ENCODE results near the gene SLC12A3.
"Not testable (repeated sequence)": the region's sequence is repeated elsewhere in the genome, so short reads cannot be mapped to it uniquely, and the experiment has no call there.

Gene SLC12A3

DNA sequence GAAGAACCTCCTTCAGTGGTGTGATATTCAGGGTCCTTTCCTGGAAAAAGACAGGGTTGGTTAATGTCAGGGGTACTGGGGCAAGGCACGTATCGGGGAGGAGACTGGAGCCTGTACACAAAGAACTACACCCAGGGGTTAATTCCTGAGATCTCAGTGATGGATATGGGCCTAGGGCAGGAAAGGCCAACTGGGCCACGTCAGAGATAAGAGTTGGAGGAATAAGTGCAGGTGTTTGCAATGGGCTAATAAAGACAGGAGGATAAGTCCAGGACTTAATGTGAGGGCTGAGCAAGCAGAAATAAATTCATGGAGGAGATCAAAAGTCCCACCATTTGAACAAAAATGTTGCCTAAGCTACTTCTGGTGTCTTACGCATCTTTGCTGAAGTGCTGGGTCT is 56.6 kb downstream of the SLC12A3 start:
- DNase-seq (ENCODE audit: low spot score) = no peak

DNA sequence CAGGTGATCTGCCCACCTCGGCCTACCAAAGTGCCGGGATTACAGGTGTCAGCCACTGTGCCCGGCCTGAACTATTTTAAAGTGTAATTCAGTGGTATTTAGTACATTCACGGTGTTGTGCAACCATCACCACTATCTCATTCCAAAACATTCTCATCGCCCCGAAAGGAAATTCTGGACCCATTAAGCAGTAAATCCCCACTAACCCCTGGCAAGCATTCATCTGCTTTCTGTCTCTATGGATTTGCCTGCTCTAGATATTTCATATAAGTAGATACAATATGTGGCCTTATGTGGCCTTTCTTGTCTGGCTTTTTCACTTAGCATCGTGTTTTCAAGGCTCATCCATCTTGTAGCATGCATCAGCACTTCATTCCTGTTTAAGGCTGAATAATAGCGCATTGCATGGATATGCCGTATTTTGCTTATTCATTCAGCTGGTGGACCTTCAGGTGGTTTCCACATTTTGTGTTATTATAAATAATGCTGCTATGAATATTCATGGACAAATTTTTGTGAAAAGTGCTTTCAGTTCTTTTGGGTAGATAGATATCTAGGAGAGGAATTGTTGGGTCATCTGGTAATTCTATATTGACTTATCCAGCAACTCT is 58.6 kb downstream of the SLC12A3 start:
- DNase-seq (ENCODE audit: low spot score) = no peak

DNA sequence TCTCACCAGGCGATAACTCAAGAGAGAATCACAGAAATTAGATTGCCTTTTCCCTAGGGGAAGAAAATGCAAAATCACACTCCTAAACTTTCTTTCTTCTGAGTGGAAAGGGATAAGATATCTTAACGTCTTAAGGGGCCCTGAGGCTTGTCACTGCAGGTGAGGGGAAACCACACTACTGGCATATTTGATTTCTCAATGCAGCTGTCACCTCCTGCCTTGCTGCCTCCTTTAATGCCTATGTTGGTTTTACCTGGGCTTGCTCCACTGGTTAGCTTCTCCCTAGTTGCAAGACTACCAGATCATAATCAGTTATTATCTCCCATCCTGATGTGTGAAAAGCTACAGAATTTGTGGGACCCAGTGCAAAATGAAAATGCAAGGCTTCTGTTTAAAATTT is 62.5 kb downstream of the SLC12A3 start:
- DNase-seq (ENCODE audit: low spot score) = no peak

DNA sequence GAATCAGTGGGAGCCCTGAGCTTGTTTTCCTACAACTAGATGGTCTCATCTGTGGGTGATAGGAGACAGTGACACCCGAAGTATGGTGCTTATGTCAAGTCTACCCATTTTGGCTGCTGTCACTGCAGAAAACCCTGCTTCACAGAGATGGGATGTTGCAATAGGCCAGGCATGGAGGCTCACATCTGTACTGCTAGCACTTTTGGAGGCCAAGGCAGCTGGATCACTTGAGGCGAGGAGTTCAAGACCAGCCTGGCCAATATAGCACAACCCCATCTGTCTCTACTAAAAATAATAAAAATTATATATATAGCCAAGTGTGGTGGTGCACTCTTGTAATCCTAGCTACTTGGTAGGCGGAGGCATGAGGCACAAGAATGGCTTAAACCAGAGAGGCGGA is 64.6 kb downstream of the SLC12A3 start:
- no peak for DNase-seq (ENCODE audit: low spot score)

DNA sequence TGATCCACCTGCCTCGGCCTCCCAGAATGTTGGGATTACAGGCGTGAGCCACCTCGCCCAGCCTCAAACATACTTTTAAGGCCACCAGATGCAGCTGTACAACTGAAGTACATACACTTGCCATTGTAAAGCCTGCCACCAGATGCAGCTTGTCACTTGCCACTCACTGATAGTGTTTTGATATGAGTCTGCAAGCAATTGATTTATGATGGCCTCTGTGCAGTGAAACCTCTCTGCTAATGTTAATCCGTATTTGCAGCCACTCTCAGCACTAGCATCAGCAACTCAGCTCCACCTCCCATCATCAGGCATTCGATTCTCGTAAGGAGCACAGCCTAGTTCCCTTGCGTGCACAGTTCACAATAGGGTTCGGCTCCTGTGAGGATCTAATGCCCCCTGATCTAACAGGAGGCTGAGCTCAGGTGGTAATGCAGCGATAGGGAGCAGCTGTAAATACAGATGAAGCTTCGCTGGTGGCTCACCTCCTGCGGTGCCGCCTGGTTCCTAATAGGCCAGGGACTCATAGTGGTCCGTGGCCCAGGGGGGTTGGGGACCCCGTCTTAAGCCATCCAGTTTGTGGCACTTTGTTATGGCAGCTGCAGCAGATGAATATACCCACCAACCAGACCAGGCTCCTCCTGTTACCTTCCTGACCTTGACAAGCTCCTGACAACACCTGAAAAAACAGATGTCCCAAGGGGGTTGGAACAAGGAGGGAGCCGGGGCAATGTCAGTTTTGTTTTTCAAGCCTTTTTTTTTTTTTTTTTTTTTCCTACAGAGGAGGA is 65.7 kb downstream of the SLC12A3 start:
- no peak for DNase-seq (ENCODE audit: low spot score)

DNA sequence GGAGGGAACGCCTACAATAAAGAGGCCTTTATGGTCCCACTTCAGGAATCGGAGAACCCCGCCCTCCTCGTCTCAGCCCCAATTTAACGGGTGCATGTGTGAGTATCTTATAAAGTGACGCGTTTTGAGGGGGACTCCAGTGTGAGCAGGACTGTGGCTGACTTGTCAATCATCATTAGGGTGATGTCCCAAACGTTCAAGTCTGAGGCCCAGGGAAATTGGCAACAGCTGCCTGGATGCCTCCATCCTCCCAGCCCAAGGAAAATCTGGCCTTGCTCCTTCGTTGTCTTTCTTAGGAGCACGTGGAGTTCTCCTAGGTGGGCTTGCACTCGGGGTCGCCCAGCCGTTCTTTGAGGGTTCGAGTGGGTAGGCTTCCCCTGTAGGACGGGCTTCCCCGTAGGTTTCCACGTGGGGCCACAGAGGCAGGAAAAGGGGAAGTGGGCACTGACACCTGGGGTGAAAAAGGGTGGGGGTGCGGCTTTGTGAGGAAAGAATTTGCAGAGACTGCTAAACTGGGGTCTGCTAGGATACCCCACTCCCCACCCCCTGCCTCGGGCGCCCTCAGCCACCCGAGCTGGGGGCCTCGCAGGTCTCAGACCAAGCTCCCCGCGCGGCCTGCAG is 66.4 kb downstream of the SLC12A3 start:
- no peak for DNase-seq (ENCODE audit: low spot score)

DNA sequence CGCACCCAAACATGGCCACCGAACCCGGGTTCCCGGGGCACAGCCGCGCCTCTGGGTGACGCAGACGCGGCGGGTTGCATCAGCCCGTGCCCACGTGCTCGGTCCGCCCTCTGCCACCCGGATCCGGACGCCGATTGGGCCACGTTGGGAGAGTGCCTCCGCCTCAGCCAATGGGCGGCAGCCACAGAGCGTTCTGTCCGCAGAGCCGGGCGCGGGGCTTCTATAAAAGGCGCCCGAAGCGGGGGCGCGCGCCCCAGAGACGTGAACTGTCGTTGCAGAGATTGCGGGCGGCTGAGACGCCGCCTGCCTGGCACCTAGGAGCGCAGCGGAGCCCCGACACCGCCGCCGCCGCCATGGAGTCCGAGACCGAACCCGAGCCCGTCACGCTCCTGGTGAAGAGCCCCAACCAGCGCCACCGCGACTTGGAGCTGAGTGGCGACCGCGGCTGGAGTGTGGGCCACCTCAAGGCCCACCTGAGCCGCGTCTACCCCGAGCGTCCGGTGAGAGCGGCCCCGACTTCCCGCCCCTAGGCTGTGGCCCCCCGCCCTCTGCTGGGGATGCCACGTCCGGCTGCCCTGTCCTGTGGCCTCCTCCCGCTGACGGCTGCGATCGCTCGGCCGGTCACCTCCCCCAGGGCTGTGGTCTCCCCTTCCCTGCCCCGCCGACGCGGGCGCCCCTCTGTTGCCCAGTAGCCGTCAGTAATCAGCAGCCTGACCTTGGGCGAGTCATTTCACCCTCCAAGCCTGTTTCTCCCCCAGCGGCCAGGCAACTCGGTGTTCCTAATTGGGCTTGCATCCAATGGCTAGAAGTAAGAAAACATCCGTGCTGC is 67.1 kb downstream of the SLC12A3 start, which contains the start of gene HERPUD1:
TSS of gene HERPUD1 (plus strand) at position 251 of the 829 bp plus-strand sequence. CDS start at position 354, 103 bp downstream.
- peak; percentile 99 for DNase-seq (ENCODE audit: low spot score)

DNA sequence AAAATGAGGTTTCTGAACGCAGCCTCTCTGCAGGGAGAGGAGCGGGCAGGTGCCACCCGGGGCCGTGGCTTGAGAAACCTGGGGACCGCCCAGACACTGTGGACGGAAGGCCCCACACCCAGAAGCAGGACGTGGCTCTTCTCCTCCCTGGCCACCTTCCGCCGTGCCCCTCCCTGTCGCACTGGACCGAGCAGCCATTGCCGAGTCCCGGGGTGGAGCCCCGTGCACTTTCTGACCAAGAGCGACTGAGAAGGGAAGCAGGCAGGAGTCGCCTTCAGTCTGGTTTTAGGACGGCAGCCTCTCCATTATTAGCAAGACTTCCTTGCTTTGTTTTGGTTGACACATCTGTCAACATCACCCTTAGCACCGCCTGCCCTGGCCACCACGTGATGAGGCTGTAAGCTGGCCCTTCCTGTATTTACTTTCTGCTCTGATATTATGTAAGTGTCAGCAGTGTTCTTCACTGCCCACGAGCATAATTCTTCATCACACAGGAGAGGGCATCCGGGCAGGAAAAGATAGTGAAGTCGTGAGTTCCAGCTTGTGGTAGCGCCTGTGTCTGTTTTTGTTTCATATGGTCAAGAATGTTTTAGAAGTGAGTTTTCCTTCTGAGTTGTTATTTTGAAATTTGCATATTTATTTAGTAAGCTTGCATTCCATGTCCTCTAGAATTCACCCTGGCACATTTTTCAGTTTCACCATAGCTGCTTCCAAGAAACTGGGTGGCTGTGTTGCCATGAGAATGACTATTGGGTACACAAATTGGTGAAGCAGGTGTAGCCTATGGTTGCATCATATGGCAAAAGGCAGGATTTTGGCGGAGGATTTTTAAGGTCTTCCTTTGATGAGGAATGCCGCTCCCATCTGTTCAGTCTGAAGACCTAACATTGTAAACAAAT is 68.0 kb downstream of the SLC12A3 start:
- DNase-seq (ENCODE audit: low spot score) = peak; percentile 91

DNA sequence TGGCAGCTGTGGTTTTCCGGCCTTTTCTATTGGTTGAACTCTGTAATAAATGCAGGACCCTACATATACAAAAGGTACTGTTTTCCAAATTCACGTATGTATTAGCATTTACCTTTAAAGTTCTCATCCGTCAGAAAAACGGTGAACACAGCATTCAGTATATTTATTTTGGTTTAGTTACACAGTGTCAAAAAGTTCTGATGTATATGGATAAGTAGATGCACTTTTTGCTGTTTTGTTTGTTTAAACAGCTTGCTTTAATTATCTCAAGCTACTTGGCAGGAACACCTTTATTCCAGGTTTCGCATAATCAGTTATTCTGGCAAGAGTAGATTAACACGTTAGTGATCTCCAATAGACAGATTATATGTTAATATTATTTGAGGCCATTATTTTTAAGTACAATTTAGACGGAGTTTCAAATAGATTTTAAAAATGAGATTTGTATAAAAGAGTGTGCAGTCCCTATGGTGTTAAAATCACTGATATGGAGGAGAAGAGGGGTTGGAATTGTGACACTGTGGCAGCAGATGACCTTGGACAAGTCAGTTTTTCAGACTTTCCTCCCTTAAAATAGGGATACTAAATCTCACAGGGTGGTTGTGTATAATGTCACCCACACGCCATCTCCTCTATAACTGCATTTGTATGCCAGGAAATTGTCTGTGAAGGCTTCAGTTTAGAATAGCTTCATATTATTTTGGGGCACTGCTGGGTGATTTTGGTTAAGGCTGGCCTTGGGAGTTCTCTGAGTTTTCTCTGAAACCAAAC is 69.0 kb downstream of the SLC12A3 start:
- DNase-seq (ENCODE audit: low spot score) = no peak

DNA sequence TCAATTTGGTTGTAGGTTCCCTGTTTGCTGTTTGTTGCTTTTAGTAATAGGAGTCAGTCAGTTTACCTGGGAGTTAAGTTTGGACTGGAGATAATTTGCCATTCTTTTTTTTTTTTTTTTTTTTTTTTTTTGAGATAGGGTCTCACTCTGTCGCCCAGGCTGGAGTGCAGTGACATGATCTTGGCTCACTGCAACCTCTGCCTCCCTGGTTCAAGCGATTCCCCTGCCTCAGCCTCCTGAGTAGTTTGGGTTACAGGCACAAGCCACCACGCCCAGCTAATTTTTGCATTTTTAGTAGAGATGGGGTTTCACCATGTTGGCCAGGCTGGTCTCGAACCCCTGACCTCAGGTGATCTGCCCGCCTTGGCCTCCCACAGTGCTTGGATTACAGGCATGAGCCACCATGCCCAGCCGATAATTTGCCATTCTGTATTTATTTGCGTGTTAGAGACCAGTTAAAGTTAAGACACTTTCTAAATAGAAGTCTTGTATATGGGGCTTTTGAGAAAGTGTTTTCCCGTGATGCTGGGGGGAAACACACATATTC is 69.7 kb downstream of the SLC12A3 start:
- not testable (repeated sequence) for DNase-seq (ENCODE audit: low spot score)

DNA sequence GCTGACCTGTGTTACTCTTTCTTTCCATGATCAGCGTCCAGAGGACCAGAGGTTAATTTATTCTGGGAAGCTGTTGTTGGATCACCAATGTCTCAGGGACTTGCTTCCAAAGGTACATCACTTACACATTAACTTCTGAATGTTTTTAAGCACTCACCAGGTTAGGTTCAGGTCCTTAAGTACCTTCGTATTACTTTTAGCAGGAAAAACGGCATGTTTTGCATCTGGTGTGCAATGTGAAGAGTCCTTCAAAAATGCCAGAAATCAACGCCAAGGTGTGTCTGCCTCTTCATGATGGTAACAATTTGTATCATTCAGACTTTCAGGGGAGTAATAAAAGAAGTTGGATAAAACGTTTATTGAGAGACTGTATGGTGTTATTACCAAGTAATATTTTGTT is 70.2 kb downstream of the SLC12A3 start:
- DNase-seq (ENCODE audit: low spot score) = no peak

DNA sequence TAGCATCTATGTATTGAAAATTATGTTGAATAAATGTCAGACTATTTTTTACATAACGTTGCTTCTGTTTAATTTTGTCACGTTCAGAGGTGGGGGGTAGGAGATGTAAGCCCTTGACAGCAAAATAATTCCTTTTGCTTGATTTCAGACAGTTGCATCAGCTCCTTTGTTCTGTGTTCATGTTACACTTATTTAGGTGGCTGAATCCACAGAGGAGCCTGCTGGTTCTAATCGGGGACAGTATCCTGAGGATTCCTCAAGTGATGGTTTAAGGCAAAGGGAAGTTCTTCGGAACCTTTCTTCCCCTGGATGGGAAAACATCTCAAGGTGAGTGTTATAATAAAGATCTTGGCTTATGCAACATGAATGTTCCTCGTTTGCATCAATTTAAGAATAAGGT is 71.5 kb downstream of the SLC12A3 start:
- DNase-seq (ENCODE audit: low spot score) = no peak

DNA sequence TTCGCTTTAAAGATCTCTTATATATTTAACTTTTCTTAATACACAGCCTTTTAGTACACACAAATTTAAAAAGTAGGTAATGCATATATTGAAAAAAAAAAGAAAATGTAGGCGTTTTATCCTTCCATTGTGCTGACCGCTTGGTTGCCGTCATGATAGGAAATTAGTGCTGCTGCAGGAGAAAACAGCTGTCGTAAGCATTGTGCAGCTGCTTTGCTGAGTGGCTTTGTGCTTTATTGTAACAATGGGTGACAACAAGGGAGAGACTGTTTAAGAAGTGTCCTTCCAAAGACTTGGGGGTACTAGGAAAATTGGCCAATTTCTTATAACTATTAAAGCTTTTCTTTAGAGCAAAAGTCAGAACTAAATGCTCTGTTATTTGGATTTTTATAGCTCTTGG is 71.9 kb downstream of the SLC12A3 start:
- DNase-seq (ENCODE audit: low spot score) = peak; percentile 54

DNA sequence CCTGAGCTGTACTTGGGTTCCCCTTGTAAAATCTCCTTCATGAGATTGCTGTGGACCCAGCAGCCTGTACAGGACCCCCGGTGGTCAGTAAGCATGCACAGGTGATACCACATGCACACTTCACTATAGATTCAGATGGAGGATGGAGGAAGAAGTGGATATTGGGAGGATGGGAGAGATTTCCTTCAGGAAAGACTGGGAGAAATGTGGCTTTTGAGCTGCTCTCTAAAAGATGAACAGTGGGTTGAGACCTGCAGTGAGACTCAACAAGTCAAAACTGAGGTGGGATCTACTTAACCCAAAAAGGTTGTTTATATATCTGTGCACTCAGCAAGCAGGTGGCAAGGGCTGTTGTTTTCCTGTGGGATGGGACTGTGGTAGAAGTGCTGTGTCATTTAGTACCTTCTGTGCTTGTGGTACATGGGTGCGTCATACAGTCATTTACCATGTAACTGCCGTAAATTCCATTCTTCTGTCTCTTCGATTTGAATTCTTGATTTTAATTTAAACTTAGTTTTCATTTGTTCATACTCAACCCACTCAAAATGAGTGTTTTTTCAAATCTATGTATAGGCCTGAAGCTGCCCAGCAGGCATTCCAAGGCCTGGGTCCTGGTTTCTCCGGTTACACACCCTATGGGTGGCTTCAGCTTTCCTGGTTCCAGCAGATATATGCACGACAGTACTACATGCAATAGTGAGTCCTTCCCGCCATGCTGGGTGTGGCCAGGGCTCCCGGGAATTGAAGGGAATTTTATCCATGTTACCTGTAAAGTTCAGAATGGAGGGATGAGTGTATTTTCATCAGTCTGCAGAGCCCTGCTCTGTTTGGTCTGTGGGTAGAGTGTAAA is 73.9 kb downstream of the SLC12A3 start:
- no peak for DNase-seq (ENCODE audit: low spot score)

DNA sequence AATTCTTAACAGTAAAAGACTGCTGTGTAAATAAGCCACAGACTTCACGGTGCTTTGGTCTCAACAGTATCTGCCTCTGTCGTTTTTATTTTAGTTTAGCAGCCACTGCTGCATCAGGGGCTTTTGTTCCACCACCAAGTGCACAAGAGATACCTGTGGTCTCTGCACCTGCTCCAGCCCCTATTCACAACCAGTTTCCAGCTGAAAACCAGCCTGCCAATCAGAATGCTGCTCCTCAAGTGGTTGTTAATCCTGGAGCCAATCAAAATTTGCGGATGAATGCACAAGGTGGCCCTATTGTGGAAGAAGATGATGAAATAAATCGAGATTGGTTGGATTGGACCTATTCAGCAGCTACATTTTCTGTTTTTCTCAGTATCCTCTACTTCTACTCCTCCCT is 74.8 kb downstream of the SLC12A3 start:
- DNase-seq (ENCODE audit: low spot score) = no peak

DNA sequence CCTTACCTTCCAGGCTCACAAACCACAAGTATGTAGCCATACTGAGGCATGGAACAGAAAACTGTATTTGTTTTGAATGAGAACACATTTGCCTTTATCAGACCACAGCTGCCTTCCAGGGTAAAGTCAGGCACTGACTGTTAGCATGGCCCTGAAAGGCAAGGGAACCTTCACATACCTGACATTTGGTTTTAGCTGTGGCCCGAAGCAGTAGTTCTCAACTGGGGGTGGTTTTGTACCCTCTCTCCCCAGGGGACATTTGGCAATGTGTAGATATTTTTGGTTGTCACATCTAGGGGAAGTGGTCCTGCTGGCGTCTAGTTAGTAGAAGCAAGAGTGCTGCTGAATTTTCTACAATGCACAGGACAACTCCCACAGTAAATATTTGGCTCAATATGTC is 76.1 kb downstream of the SLC12A3 start:
- no peak for DNase-seq (ENCODE audit: low spot score)

DNA sequence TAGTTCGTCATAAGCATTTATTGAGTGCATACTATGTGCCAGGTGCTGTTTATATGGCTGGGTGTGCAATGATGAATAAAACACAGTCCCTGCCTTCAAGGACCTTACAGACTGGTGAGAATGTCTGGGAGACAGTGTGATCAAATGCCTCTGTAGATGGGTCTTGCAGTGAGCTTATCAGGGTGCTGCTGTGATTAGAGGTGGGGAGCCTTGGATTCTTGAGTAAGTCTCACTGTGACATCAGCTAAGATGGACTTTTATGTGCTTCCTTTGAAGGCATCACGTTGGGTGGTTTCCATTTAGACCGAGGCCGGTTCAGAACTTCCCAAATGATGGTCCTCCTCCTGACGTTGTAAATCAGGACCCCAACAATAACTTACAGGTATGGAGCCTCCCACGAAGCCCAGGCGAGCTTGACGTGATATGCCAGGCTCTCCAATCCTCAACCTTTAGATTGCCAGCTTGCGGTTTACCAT is 76.9 kb downstream of the SLC12A3 start:
- no peak for DNase-seq (ENCODE audit: low spot score)

DNA sequence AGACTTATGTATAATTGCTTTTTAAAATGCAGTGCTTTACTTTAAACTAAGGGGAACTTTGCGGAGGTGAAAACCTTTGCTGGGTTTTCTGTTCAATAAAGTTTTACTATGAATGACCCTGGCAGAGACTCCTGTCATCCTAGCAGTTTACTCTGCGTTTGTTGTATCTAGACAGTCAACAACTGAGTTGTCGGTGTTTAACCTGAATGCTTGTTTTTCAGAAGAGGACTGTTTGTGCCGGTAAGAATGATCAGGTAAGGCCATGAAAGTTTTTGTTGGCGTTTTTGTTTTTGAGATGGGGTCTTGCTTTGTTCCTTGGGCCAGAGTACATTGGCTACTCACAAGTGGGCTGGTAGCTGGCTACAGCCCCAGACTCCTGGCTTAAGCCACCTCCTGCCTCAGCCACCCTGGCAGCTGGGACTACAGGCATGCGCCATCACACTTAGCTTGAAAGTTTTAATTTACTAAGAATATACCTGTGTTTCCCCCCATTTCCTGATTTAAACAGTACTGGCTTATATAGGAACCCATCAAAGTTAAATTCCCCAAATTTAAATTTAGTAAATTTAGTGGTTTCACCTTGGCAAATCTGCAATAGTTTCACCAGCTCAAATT is 78.9 kb downstream of the SLC12A3 start:
- DNase-seq (ENCODE audit: low spot score) = no peak
